ENCODE data around the gene RAD54L. TPM values are rescaled to one million over a fixed set of nuclear protein-coding genes. Genes with fewer than 3 reads are reported as not detected.

RAD54L gene
- total RNA-seq, 1 experiment from 2014 or later, result 54.7 TPM

- TF ChIP-seq ZNF512 (CRISPR knock-in tag; IDR thresholded peaks at IDR 0.05; ENCODE audit: borderline replicate concordance) (no peak), ZSCAN18 (CRISPR knock-in tag; IDR thresholded peaks at IDR 0.05) (no peak), ELF4 (CRISPR knock-in tag; IDR thresholded peaks at IDR 0.05; ENCODE audit: low read depth) (no peak)
These were observed 771 bp upstream of the RAD54L start (continued) for GRCh38 chr1:46246548-46247435.

GRCh38 chr1:46248122-46248920 lies 758 bp downstream of the RAD54L start:
- no peaks in the 10 kb centered on the region for H3K9me3 Mint-ChIP-seq
- H3K36me3 Mint-ChIP-seq, result peaks cover 37% of the 10 kb centered on the region
- ChIA-PET CTCF (interaction anchor here (1.9 to 5.8 kb wide), 2 partner anchors 10 to 25 kb away, joined by 10 to 126 read pairs; no protein-coding TSS in a partner anchor), POLR2A (no interaction called here)
- DNase-seq (ENCODE audit: low spot score) (peak; percentile 40), ATAC-seq (peak; percentile 38)
- H3K27ac Mint-ChIP-seq, result peak overlapping the region; percentile 99
- no peak for TF ChIP-seq ATF2 (CRISPR knock-in tag; IDR thresholded peaks at IDR 0.05; ENCODE audit: borderline replicate concordance, low read depth)
- no peak for TF ChIP-seq ETV6 (CRISPR knock-in tag; IDR thresholded peaks at IDR 0.05)
- TF ChIP-seq CTCF (IDR thresholded peaks at IDR 0.05), result 0 out of 2 replicates have a peak, but pooled peaks have one; percentile 18
- TF ChIP-seq RELA (CRISPR knock-in tag; IDR thresholded peaks at IDR 0.05; ENCODE audit: borderline replicate concordance), result no peak
- no peak for TF ChIP-seq CDX4 (CRISPR knock-in tag; IDR thresholded peaks at IDR 0.05; ENCODE audit: borderline replicate concordance)
- no peak for TF ChIP-seq ZNF138 (CRISPR knock-in tag; conservative IDR thresholded peaks at IDR 0.05)
- 0 out of 2 replicates have a peak, but pooled peaks have one; percentile 21 for TF ChIP-seq SMAD3 (CRISPR knock-in tag; IDR thresholded peaks at IDR 0.05; ENCODE audit: borderline replicate concordance)
- H3K4me1 Mint-ChIP-seq, result peaks cover 17% of the 10 kb centered on the region
- peak overlapping the region; percentile 99 for H3K4me3 Mint-ChIP-seq
- no peaks in the 10 kb centered on the region; the same call in 1 of the 2 replicates for H3K27me3 Mint-ChIP-seq (ENCODE audit: low read depth)

GRCh38 chr1:46254668-46255067 lies 7.1 kb downstream of the RAD54L start:
- Mint-ChIP-seq H3K27ac (no peak overlapping the region), H3K4me3 (no peak overlapping the region), H3K4me1 (no peaks in the 10 kb centered on the region), H3K9me3 (no peaks in the 10 kb centered on the region), H3K27me3 (ENCODE audit: low read depth) (no peaks in the 10 kb centered on the region), H3K36me3 (peaks cover 62% of the 10 kb centered on the region)
- CTCF ChIA-PET, result no interaction called here
- no peak for ATAC-seq
- DNase-seq (ENCODE audit: low spot score), result no peak
- POLR2A ChIA-PET, result no interaction called here
- TF ChIP-seq GABPB1 (CRISPR knock-in tag; IDR thresholded peaks at IDR 0.05) (no peak), MAX (CRISPR knock-in tag; IDR thresholded peaks at IDR 0.05) (no peak), RORB (CRISPR knock-in tag; IDR thresholded peaks at IDR 0.05) (no peak), ZBTB43 (CRISPR knock-in tag; IDR thresholded peaks at IDR 0.05) (no peak), ZNF263 (CRISPR knock-in tag; IDR thresholded peaks at IDR 0.05; ENCODE audit: low read depth) (no peak), IRF1 (CRISPR knock-in tag; IDR thresholded peaks at IDR 0.05) (no peak), NR2C2 (CRISPR knock-in tag; IDR thresholded peaks at IDR 0.05) (no peak), ELF4 (CRISPR knock-in tag; IDR thresholded peaks at IDR 0.05; ENCODE audit: low read depth) (no peak), MXD4 (CRISPR knock-in tag; IDR thresholded peaks at IDR 0.05; ENCODE audit: borderline replicate concordance) (no peak), FOXK1 (CRISPR knock-in tag; IDR thresholded peaks at IDR 0.05) (no peak), USF2 (CRISPR knock-in tag; IDR thresholded peaks at IDR 0.05) (no peak)
